ENCODE measurements around the gene CWH43. TPM values are rescaled to one million over a fixed set of nuclear protein-coding genes. Genes with fewer than 3 reads are reported as not detected.

CWH43 gene
- total and polyA plus RNA-seq, 2 donors (not counting 3 experiments of a cell fraction or from before 2014, with no cell fraction given) = not detected

GRCh38 chr4:49000806-49001205, 14.7 kb downstream of the CWH43 start:
- TF ChIP-seq POLR2AphosphoS5 (IDR thresholded peaks at IDR 0.05; ENCODE audit: insufficient read depth, low read depth, low read length) (no peak), EZH2 (IDR thresholded peaks at IDR 0.05; ENCODE audit: borderline replicate concordance, low read depth, low read length, severe bottlenecking) (no peak), JUN (IDR thresholded peaks at IDR 0.05; ENCODE audit: borderline replicate concordance, insufficient read depth, insufficient read length, low read depth) (no peak), CTCF (IDR thresholded peaks at IDR 0.05; ENCODE audit: extremely low read depth in 1 of 2, insufficient read depth in 1 of 2, low read depth in 1 of 2, low read length in 2 of 2) (no peak), POLR2A (IDR thresholded peaks at IDR 0.05; ENCODE audit: low read depth, low read length) (no peak), GATA2 (IDR thresholded peaks at IDR 0.05; ENCODE audit: insufficient read depth, insufficient read length, low read depth, low read length) (no peak), MAX (IDR thresholded peaks at IDR 0.05; ENCODE audit: insufficient read depth, insufficient read length) (no peak), FOS (IDR thresholded peaks at IDR 0.05; ENCODE audit: borderline replicate concordance, insufficient read depth, low read length) (no peak), MYC (IDR thresholded peaks at IDR 0.05; ENCODE audit: low read depth, low read length) (no peak)
- H3K27ac ChIP-seq (ENCODE audit: insufficient read depth, low read depth, low read length) = no peak overlapping the region
- no peaks in the 10 kb centered on the region for H3K9me1 ChIP-seq (replicated peaks; ENCODE audit: control insufficient read depth, extremely low read depth, insufficient read depth, low read length)
- H3K36me3 ChIP-seq (ENCODE audit: control insufficient read depth in 2 of 2, extremely low read depth in 1 of 2, insufficient read depth in 2 of 2, low read length in 2 of 2) = no peaks in the 10 kb centered on the region
- no peaks in the 10 kb centered on the region for H3K4me1 ChIP-seq (ENCODE audit: control insufficient read depth, extremely low read depth, insufficient read depth, low read length)
- no TSS peak for BruUV-seq (replicated peaks)
- H3K9ac ChIP-seq (replicated peaks; ENCODE audit: extremely low read depth, insufficient read depth, low read length) = no peak overlapping the region
- CTCF ChIA-PET = no interaction called here
- H3K4me2 ChIP-seq (ENCODE audit: insufficient read depth, low read length) = no peak overlapping the region
- no peaks in the 10 kb centered on the region for H3K9me3 ChIP-seq (replicated peaks; ENCODE audit: control insufficient read depth, insufficient read depth, low read length)
- intact Hi-C loops (cut with micrococcal nuclease) (no loop called here), dilution Hi-C loops (cut with MboI; ENCODE audit: extremely low pct_ligation_motif_present, low sequenced_read_pairs) (no loop called here)
- DNase-seq (ENCODE audit: low read depth, low spot score) = no peak
- no peaks in the 10 kb centered on the region for H4K20me1 ChIP-seq (replicated peaks; ENCODE audit: control insufficient read depth, extremely low read depth, insufficient read depth, low read length)
- H2AFZ ChIP-seq (ENCODE audit: low read depth, low read length) = no peak overlapping the region
- no peaks in the 10 kb centered on the region for H3K79me2 ChIP-seq (ENCODE audit: control insufficient read depth, insufficient read depth, low read length)
- peaks cover 3% of the 10 kb centered on the region in 2 experiments for H3K27me3 ChIP-seq (ENCODE audit: control insufficient read depth in 2 of 2, insufficient read depth in 2 of 2, low read length in 2 of 2)
- POLR2A ChIA-PET = no interaction called here
- FAIRE-seq = no peak
- H3K4me3 ChIP-seq (replicated peaks in 1 of 3; ENCODE audit: insufficient read depth in 1 of 3, low read depth in 1 of 3, low read length in 3 of 3) = no peak overlapping the region
